Mucosa of rectum (tissue), 2 donors: Measurements from ENCODE around the gene CLDN7.

ENCODE experiments used
- H3K27ac ChIP-seq, 2 donors: one replicate each; pipeline ENCODE4 v1.7.0; 2013; ENCODE audit warnings: inconsistent platforms in 2 of 2, low read depth in 2 of 2, low read length in 2 of 2
- H3K27me3 ChIP-seq, 2 donors: one replicate each; pipeline ENCODE4 v1.7.0; 2013; ENCODE audit warnings: low read length in 2 of 2; ENCODE audit not compliant: control insufficient read depth in 2 of 2, insufficient read depth in 2 of 2
- H3K36me3 ChIP-seq, 2 donors: one replicate each; pipeline ENCODE4 v1.7.0; 2013; ENCODE audit warnings: low read length in 2 of 2; ENCODE audit not compliant: control insufficient read depth in 2 of 2, insufficient read depth in 2 of 2
- H3K4me1 ChIP-seq, 2 donors: one replicate each; pipeline ENCODE4 v1.7.0; 2013; ENCODE audit warnings: low read length in 2 of 2, mild to moderate bottlenecking in 1 of 2; ENCODE audit not compliant: control insufficient read depth in 2 of 2, insufficient read depth in 2 of 2
- H3K4me3 ChIP-seq, 2 donors: one replicate each; pipeline ENCODE4 v1.7.0; 2013; ENCODE audit warnings: low read length in 2 of 2
- H3K9ac ChIP-seq, 2 donors: one replicate each; pipeline ENCODE4 v1.7.0; 2013; ENCODE audit warnings: low read length in 2 of 2, low read depth in 1 of 2, mild to moderate bottlenecking in 1 of 2
- H3K9me3 ChIP-seq, 2 donors: one replicate each; pipeline ENCODE4 v1.7.0; 2013; ENCODE audit warnings: low read length in 2 of 2; ENCODE audit not compliant: control insufficient read depth in 2 of 2
- donor health status: healthy.
- donor health status: Normal muscosa, but diverticular disease.

CLDN7 gene

GRCh38 chr17:7219229-7219811 is 43.0 kb downstream of the CLDN7 start:
- Histone ChIP-seq H3K27me3 (no peaks in the 10 kb centered on the region), H3K9me3 (no peaks in the 10 kb centered on the region), H3K4me3 (peak overlapping the region; percentile 84 to 88), H3K4me1 (peaks cover 41 to 45% of the 10 kb centered on the region in 2 donors), H3K36me3 (peaks cover 31 to 33% of the 10 kb centered on the region in 2 donors), H3K27ac (peak overlapping the region; percentile 99), H3K9ac (peak overlapping the region; percentile 92 to 98)

GRCh38 chr17:7218758-7219157 is 43.5 kb downstream of the CLDN7 start:
- Histone ChIP-seq H3K4me1 (peaks cover 45 to 48% of the 10 kb centered on the region in 2 donors), H3K4me3 (no peak overlapping the region), H3K9me3 (no peaks in the 10 kb centered on the region), H3K27ac (peak overlapping the region in 1 of 2 donors; percentile 99), H3K9ac (no peak overlapping the region), H3K36me3 (peaks cover 26 to 27% of the 10 kb centered on the region in 2 donors), H3K27me3 (no peaks in the 10 kb centered on the region)

GRCh38 chr17:7218166-7218565 is 44.1 kb downstream of the CLDN7 start:
- peaks cover 20 to 21% of the 10 kb centered on the region in 2 donors for H3K36me3 ChIP-seq
- peak overlapping the region; percentile 30 to 56 for H3K27ac ChIP-seq
- peak overlapping the region in 1 of 2 donors; percentile 33 for H3K4me3 ChIP-seq
- no peaks in the 10 kb centered on the region for H3K9me3 ChIP-seq
- H3K9ac ChIP-seq = no peak overlapping the region
- peaks cover 46 to 49% of the 10 kb centered on the region in 2 donors for H3K4me1 ChIP-seq
- H3K27me3 ChIP-seq = no peaks in the 10 kb centered on the region

- H3K4me1 ChIP-seq = peaks cover 45 to 46% of the 10 kb centered on the region in 2 donors
- H3K9ac ChIP-seq = peak overlapping the region in 1 of 2 donors; percentile 26
- H3K9me3 ChIP-seq = no peaks in the 10 kb centered on the region
- no peaks in the 10 kb centered on the region for H3K27me3 ChIP-seq
- peak overlapping the region; percentile 33 to 57 for H3K4me3 ChIP-seq
- H3K36me3 ChIP-seq = peaks cover 12 to 13% of the 10 kb centered on the region in 2 donors
- H3K27ac ChIP-seq = peak overlapping the region; percentile 30 to 56
These were observed 44.9 kb downstream of the CLDN7 start for GRCh38 chr17:7217113-7217987.

GRCh38 chr17:7216242-7217112 is 45.8 kb downstream of the CLDN7 start:
- peak overlapping the region in 1 of 2 donors; percentile 15 for H3K4me3 ChIP-seq
- no peaks in the 10 kb centered on the region for H3K9me3 ChIP-seq
- H3K27me3 ChIP-seq = peaks cover 3 to 6% of the 10 kb centered on the region in 2 donors
- H3K9ac ChIP-seq = no peak overlapping the region
- peak overlapping the region in 1 of 2 donors; percentile 38 for H3K27ac ChIP-seq
- peaks cover 4 to 5% of the 10 kb centered on the region in 2 donors for H3K36me3 ChIP-seq
- peaks cover 37 to 40% of the 10 kb centered on the region in 2 donors for H3K4me1 ChIP-seq

- Histone ChIP-seq H3K9me3 (no peaks in the 10 kb centered on the region), H3K27me3 (peaks cover 5 to 6% of the 10 kb centered on the region in 2 donors), H3K27ac (peak overlapping the region in 1 of 2 donors; percentile 68), H3K4me1 (peaks cover 29 to 34% of the 10 kb centered on the region in 2 donors), H3K4me3 (peak overlapping the region in 1 of 2 donors; percentile 15), H3K36me3 (no peaks in the 10 kb centered on the region), H3K9ac (no peak overlapping the region)
These were observed 46.6 kb downstream of the CLDN7 start for GRCh38 chr17:7215652-7216180.

GRCh38 chr17:7215136-7215638 is 47.1 kb downstream of the CLDN7 start:
- Histone ChIP-seq H3K27me3 (peaks cover 5 to 6% of the 10 kb centered on the region in 2 donors), H3K4me1 (peaks cover 24 to 28% of the 10 kb centered on the region in 2 donors), H3K36me3 (no peaks in the 10 kb centered on the region), H3K4me3 (peak overlapping the region in 1 of 2 donors; percentile 78), H3K27ac (peak overlapping the region in 1 of 2 donors; percentile 68), H3K9ac (no peak overlapping the region), H3K9me3 (no peaks in the 10 kb centered on the region)

GRCh38 chr17:7214300-7215135 is 47.8 kb downstream of the CLDN7 start:
- H3K27ac ChIP-seq = peak overlapping the region; percentile 64 to 68
- peaks cover 22 to 27% of the 10 kb centered on the region in 2 donors for H3K4me1 ChIP-seq

More at GRCh38 chr17:7214300-7215135, 47.8 kb downstream of the CLDN7 start:
- no peaks in the 10 kb centered on the region for H3K9me3 ChIP-seq
- peaks cover 5 to 6% of the 10 kb centered on the region in 2 donors for H3K27me3 ChIP-seq
- no peaks in the 10 kb centered on the region for H3K36me3 ChIP-seq
- peak overlapping the region in 1 of 2 donors; percentile 15 for H3K9ac ChIP-seq
- H3K4me3 ChIP-seq = peak overlapping the region; percentile 60 to 78
